Activated CD4-positive, alpha-beta T cell treated with anti-CD3 and anti-CD28 coated beads, Interleukin-2, amount 50 U/mL, for 24 hours (primary cell): Measurements from ENCODE around the gene EHBP1.

Experiments
- DNase-seq, 2 donors: peaks; one replicate each; pipeline ENCODE4 v3.0.0-alpha.2; 2020; ENCODE audit warnings: low read depth in 1 of 2, low spot score in 1 of 2

Gene EHBP1

GRCh38 chr2:62939735-62940491 lies 234.4 kb downstream of the EHBP1 start:
- DNase-seq: no peak

GRCh38 chr2:62940697-62941096 lies 235.2 kb downstream of the EHBP1 start:
- DNase-seq: no peak

- DNase-seq: no peak
These were observed 235.9 kb downstream of the EHBP1 start for GRCh38 chr2:62941413-62941812.

- DNase-seq: no peak
These were observed 238.8 kb downstream of the EHBP1 start for GRCh38 chr2:62944362-62944761.

- DNase-seq: no peak
These were observed 241.9 kb downstream of the EHBP1 start for GRCh38 chr2:62947403-62947802.

- no peak for DNase-seq
These were observed 251.1 kb downstream of the EHBP1 start for GRCh38 chr2:62956651-62957050.

GRCh38 chr2:62958206-62958605 lies 252.7 kb downstream of the EHBP1 start:
- no peak for DNase-seq

- DNase-seq: no peak
These were observed 258.5 kb downstream of the EHBP1 start for GRCh38 chr2:62964050-62964449.

- no peak for DNase-seq
These were observed 259.2 kb downstream of the EHBP1 start for GRCh38 chr2:62964671-62965070.

GRCh38 chr2:62966991-62967390 lies 261.5 kb downstream of the EHBP1 start:
- DNase-seq: no peak

- no peak for DNase-seq
These were observed 262.7 kb downstream of the EHBP1 start for GRCh38 chr2:62968168-62968567.

- DNase-seq: no peak
These were observed 263.2 kb downstream of the EHBP1 start for GRCh38 chr2:62968668-62969067.

GRCh38 chr2:62971936-62972335 lies 266.4 kb downstream of the EHBP1 start:
- no peak for DNase-seq

- DNase-seq: no peak
These were observed 267.1 kb downstream of the EHBP1 start for GRCh38 chr2:62972601-62973000.

GRCh38 chr2:62974999-62975398 lies 269.5 kb downstream of the EHBP1 start:
- no peak for DNase-seq

- no peak for DNase-seq
These were observed 286.1 kb downstream of the EHBP1 start for GRCh38 chr2:62991605-62992004.

- no peak for DNase-seq
These were observed 287.0 kb downstream of the EHBP1 start for GRCh38 chr2:62992561-62992960.

- DNase-seq: no peak
These were observed 288.7 kb downstream of the EHBP1 start for GRCh38 chr2:62994206-62994605.

- DNase-seq: no peak
These were observed 291.1 kb downstream of the EHBP1 start for GRCh38 chr2:62996534-62997186.

- DNase-seq: no peak
These were observed 293.4 kb downstream of the EHBP1 start for GRCh38 chr2:62998949-62999348.

GRCh38 chr2:62999905-63000304 lies 294.4 kb downstream of the EHBP1 start:
- no peak for DNase-seq

- no peak for DNase-seq
These were observed 295.3 kb downstream of the EHBP1 start for GRCh38 chr2:63000801-63001200.

GRCh38 chr2:63001576-63001975 lies 296.1 kb downstream of the EHBP1 start:
- DNase-seq: no peak
